ENCODE data around the gene EXOSC7.

EXOSC7 gene

DNA sequence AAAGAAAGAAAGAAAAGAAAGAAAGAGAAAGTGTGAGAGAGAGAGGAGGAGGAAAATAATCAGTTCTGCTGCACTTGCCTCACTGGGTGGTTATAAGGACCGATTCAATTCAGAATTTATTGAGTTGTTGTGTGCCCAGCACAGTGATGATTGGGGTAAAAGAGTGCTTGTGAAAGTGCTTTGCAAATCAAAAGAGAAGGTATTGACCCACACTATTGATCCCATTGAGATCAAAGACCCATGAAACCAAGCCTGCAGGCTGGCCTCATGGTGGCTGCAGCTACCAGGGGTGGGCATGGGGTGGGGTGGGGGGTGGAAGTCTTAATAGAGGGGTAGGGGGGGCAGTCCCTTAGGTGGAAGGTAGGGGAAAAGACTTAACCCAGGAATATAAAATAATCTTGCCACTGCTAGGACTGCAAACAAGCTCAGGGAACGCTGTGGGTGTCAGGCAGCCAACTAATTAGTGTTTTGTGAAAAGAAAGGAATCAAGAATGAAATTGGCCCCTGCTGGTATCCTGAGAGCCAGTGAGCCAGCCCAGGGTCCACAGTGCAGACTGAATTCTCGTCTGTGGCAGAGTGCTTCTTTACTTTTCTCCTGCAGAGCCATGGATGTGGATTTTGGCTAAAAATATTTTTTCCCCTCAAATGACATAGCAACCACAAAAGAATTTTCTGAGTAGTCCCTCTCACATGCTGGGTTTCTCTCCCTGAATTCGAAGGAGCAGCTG lies 84.3 kb downstream of the EXOSC7 start:
- DNase-seq (ENCODE audit: extremely low read depth, low read depth), result no peak
- no peak for TF ChIP-seq CTCF (IDR thresholded peaks at IDR 0.05; ENCODE audit: low read depth, low read length)

Measured in AG09319 (cell line).